Parietal lobe (tissue), 2 donors: ENCODE results near the gene CYGB. TPM values are rescaled to one million over a fixed set of nuclear protein-coding genes. Genes with fewer than 3 reads are reported as not detected.

Experiments used
- small RNA-seq: library from RNA; depleted of rRNA; stranded (forward); fragments of <200 nt; gene quantifications from one replicate; pipeline ENCODE3, GENCODE V24; 2014; ENCODE audit warnings: low replicate concordance
- total RNA-seq: library from RNA; depleted of rRNA; stranded (reverse); fragments of >200 nt; gene quantifications from one replicate; pipeline ENCODE4 v1.2.3, GENCODE V29; 2014

The CYGB gene
- 1.3 TPM for total RNA-seq

GRCh38 chr17:76537578-76538280 is at the start of gene CYGB:
Gene CYGB (minus strand): TSS chr17:76537709. CDS start chr17:76537542, 167 bp downstream.

GRCh38 chr17:76585649-76586593 is 48.4 kb upstream of the CYGB start, which contains the start of gene ST6GALNAC2:
Gene ST6GALNAC2 (minus strand): TSS chr17:76585860. CDS start chr17:76585808, 52 bp downstream.

GRCh38 chr17:76539631-76540271 is 2.2 kb upstream of the CYGB start, which contains the start of gene PRCD:
Gene PRCD (plus strand): TSS chr17:76540044. CDS start chr17:76540142, 98 bp downstream.

GRCh38 chr17:76501018-76501826 is 36.3 kb downstream of the CYGB start, which contains the start of gene RHBDF2:
Gene RHBDF2 (minus strand): TSS chr17:76501423. CDS start chr17:76481524, 19,899 bp downstream.

Small RNA genes lying within 50 kb of the gene (small RNA-seq; reads per million reads assigned to genes)
- gene SNORD1A = not detected
- gene SNORD1B = 349 reads per million, percentile 97 among the genes with 10 or more reads in this experiment

Other genes starting within 250 kb of the CYGB start
- 16.6 TPM for gene QRICH2, start 229.4 kb downstream of the CYGB start, total RNA-seq
- gene PRPSAP1, start 183.8 kb downstream of the CYGB start, total RNA-seq = 86.7 TPM
- gene SPHK1, start 153.1 kb downstream of the CYGB start, total RNA-seq = 0.94 TPM
- gene UBE2O, start 84.6 kb downstream of the CYGB start, total RNA-seq = 51.6 TPM
- gene AANAT, start 70.1 kb downstream of the CYGB start, total RNA-seq = not detected
- 2.5 TPM for gene RHBDF2, start 36.3 kb downstream of the CYGB start, total RNA-seq
- gene PRCD, start 2.3 kb upstream of the CYGB start, total RNA-seq = 0.94 TPM
- gene ST6GALNAC2, start 48.2 kb upstream of the CYGB start, total RNA-seq = not detected
- 3.1 TPM for gene ST6GALNAC1, start 106.0 kb upstream of the CYGB start, total RNA-seq
- gene MXRA7, start 173.3 kb upstream of the CYGB start, total RNA-seq = 38.8 TPM
- 26.6 TPM for gene JMJD6, start 188.9 kb upstream of the CYGB start, total RNA-seq
- 21.3 TPM for gene METTL23, start 189.1 kb upstream of the CYGB start, total RNA-seq
- gene SRSF2, start 199.6 kb upstream of the CYGB start, total RNA-seq = 130 TPM
- gene MFSD11, start 200.4 kb upstream of the CYGB start, total RNA-seq = 91.1 TPM